K562 (cell line): ENCODE results near the gene PRSS1. TPM values are rescaled to one million over a fixed set of nuclear protein-coding genes. Genes with fewer than 3 reads are reported as not detected.

Source experiments
- ATAC-seq: fragments of 200-7000 bp; cut with Tn5 transposase; 3 replicates; pipeline ENCODE4 v1.9.1; 2020; ENCODE audit warnings: moderate library complexity
- BruUV-seq: library from RNA; stranded (reverse); fragments of 400-500 nt; replicated peaks from 2 replicates; lab custom pipeline; 2021; lab: Mats Ljungman, UMichigan
- CTCF ChIA-PET: fragments of 300-600 bp; formaldehyde crosslinking; extraction: SDS; loops from one replicate; lab custom pipeline; 2021; ENCODE audit warnings: low intra/inter-chr PET ratio; lab: Yijun Ruan, JAX
- POLR2A ChIA-PET: fragments of 300-600, 350-650 bp; sonication (Branson Sonifier 250); formaldehyde crosslinking; extraction: SDS; loops from one replicate; lab custom pipeline; 2021; ENCODE audit warnings: antibody characterized with exemption, inconsistent platforms; lab: Yijun Ruan, JAX
- DNase-seq, 4 experiments: peaks; one replicate each; pipeline versions ENCODE4 v3.0.0 to v3.0.0-alpha.2; 2011 to 2018; ENCODE audit warnings: low spot score in 3 of 4, mixed read lengths in 3 of 4; ENCODE audit errors: extremely low read depth in 1 of 4
- FAIRE-seq: peaks from 2 replicates; lab custom pipeline; 2011; peaks lifted over from hg19 to GRCh38; lab: Jason Lieb, UNC
- H2AFZ ChIP-seq: 2 replicates; pipeline ENCODE4 v1.6.0; 2011; ENCODE audit warnings: low read depth, low read length, control low read depth, inconsistent platforms
- H3K27ac ChIP-seq: fragments of 200-600 bp; 3 replicates; pipeline ENCODE4 v1.8.0; 2011; ENCODE audit warnings: low read depth, mild to moderate bottlenecking, control low read depth, inconsistent platforms, low read length, moderate library complexity, mixed read lengths; ENCODE audit errors: extremely low read depth
- H3K27me3 ChIP-seq, 2 experiments: fragments of 300-600 bp in 1 of 2; 2 replicates in 1 of 2; 3 replicates in 1 of 2; pipeline versions ENCODE4 v1.6.0 to v1.8.0; 2011; ENCODE audit warnings: inconsistent platforms in 2 of 2, low read length in 2 of 2, mild to moderate bottlenecking in 1 of 2, mixed read lengths in 1 of 2, moderate library complexity in 1 of 2; ENCODE audit not compliant: control insufficient read depth in 2 of 2, insufficient read depth in 2 of 2
- H3K36me3 ChIP-seq: fragments of 300-600 bp; 3 replicates; pipeline ENCODE4 v1.8.0; 2011; ENCODE audit warnings: mild to moderate bottlenecking, low read length, inconsistent platforms; ENCODE audit not compliant: control insufficient read depth, insufficient read depth
- H3K4me1 ChIP-seq, 2 experiments: fragments of 200-600 bp in 1 of 2; replicated peaks in 1 of 2; 2 replicates in 1 of 2; 3 replicates in 1 of 2; pipeline versions ENCODE4 v1.5.1 to v1.8.0; 2011; ENCODE audit warnings: inconsistent platforms in 2 of 2, low read length in 2 of 2, mild to moderate bottlenecking in 1 of 2, mixed read lengths in 1 of 2, moderate library complexity in 1 of 2; ENCODE audit not compliant: control insufficient read depth in 2 of 2, insufficient read depth in 2 of 2
- H3K4me2 ChIP-seq: 2 replicates; pipeline ENCODE4 v1.6.1; 2011; ENCODE audit warnings: low read length, control low read depth, inconsistent platforms, mixed read lengths; ENCODE audit not compliant: insufficient read depth
- H3K4me3 ChIP-seq: fragments of 200-600 bp; sonication (generic), shearing (Covaris generic); 2 replicates; pipeline ENCODE4 v1.5.1; 2016; ENCODE audit warnings: control low read depth, inconsistent platforms
- H3K79me2 ChIP-seq: fragments of 200-600 bp; 3 replicates; pipeline ENCODE4 v1.8.0; 2011; ENCODE audit warnings: low read length, inconsistent platforms; ENCODE audit not compliant: control insufficient read depth, insufficient read depth
- H3K9ac ChIP-seq, 2 experiments: 2 replicates each; pipeline versions ENCODE4 v1.6.0 to v1.6.1; 2011; ENCODE audit warnings: low read depth in 2 of 2, low read length in 2 of 2, control low read depth in 1 of 2, inconsistent platforms in 1 of 2, mild to moderate bottlenecking in 1 of 2, mixed read lengths in 1 of 2; ENCODE audit not compliant: insufficient read depth in 1 of 2
- H3K9me1 ChIP-seq: one replicate; pipeline ENCODE4 v1.6.0; 2011; ENCODE audit warnings: inconsistent platforms, mild to moderate bottlenecking, low read length, moderate library complexity; ENCODE audit not compliant: control insufficient read depth, insufficient read depth
- H3K9me3 ChIP-seq: replicated peaks from 2 replicates; pipeline ENCODE4 v1.5.1; 2011; ENCODE audit warnings: low read depth, low read length, inconsistent platforms; ENCODE audit not compliant: control insufficient read depth, insufficient read depth
- H4K20me1 ChIP-seq: replicated peaks from 2 replicates; pipeline ENCODE4 v1.6.1; 2011; ENCODE audit warnings: low read length, inconsistent platforms, mixed read lengths; ENCODE audit not compliant: control insufficient read depth, insufficient read depth
- CBFA2T2 ChIP-seq: fragments of 450-650 bp; conservative IDR thresholded peaks from 2 replicates; pipeline ENCODE4 v1.6.1; 2017; ENCODE audit warnings: mild to moderate bottlenecking
- DMBX1 ChIP-seq: fragments of 250-450 bp; sonication (Bioruptor Pico); IDR thresholded peaks from 2 replicates; pipeline ENCODE4 v1.8.0; 2022; ENCODE audit warnings: inconsistent platforms, mild to moderate bottlenecking, moderate library complexity, borderline replicate concordance
- HCFC1 ChIP-seq: IDR thresholded peaks from 2 replicates; pipeline ENCODE4 v1.6.1; 2012; ENCODE audit warnings: low read depth, low read length, improper control_type of control experiment
- KLF16 ChIP-seq: IDR thresholded peaks from 2 replicates; pipeline ENCODE4 v1.6.1; 2016; ENCODE audit warnings: antibody characterized with exemption
- MCM2 ChIP-seq: fragments of 450-650 bp; IDR thresholded peaks from 2 replicates; pipeline ENCODE4 v1.6.1; 2017; ENCODE audit warnings: low read depth, mild to moderate bottlenecking
- MCM5 ChIP-seq: fragments of 450-650 bp; IDR thresholded peaks from 2 replicates; pipeline ENCODE4 v1.6.1; 2016; ENCODE audit warnings: low read depth
- NR2F6 ChIP-seq: fragments of 450-650 bp; formaldehyde crosslinking; IDR thresholded peaks from 2 replicates; pipeline ENCODE4 v1.4.0; 2020; ENCODE audit warnings: mild to moderate bottlenecking
- OTX1 ChIP-seq: fragments of 450-650 bp; formaldehyde crosslinking; IDR thresholded peaks from 2 replicates; pipeline ENCODE4 v1.4.0; 2022; ENCODE audit warnings: mild to moderate bottlenecking
- TAF9B ChIP-seq: fragments of 450-650 bp; IDR thresholded peaks from 2 replicates; pipeline ENCODE4 v1.6.1; 2018; ENCODE audit warnings: mild to moderate bottlenecking; ENCODE audit not compliant: partially characterized antibody
- TCF7L2 ChIP-seq: fragments of 150-350 bp; IDR thresholded peaks from 2 replicates; pipeline ENCODE4 v1.6.1; 2016; ENCODE audit warnings: low read depth, mild to moderate bottlenecking, low read length, moderate library complexity
- ZFP36 ChIP-seq: fragments of 150-350 bp; IDR thresholded peaks from 2 replicates; pipeline ENCODE4 v1.6.1; 2018; ENCODE audit warnings: low read length, low read depth; ENCODE audit not compliant: partially characterized antibody
- ZNF239 ChIP-seq: fragments of 250-450 bp; sonication (Bioruptor Pico); IDR thresholded peaks from 2 replicates; pipeline ENCODE4 v1.4.0; 2020; ENCODE audit warnings: mild to moderate bottlenecking
- ZZZ3 ChIP-seq: fragments of 450-650 bp; IDR thresholded peaks from 2 replicates; pipeline ENCODE4 v1.6.1; 2016; ENCODE audit warnings: antibody characterized with exemption, mild to moderate bottlenecking, moderate library complexity
- WGBS: fragments of 100-300 bp; shearing (Covaris generic); methylation state at CpG from one replicate; pipeline ENCODE4 v1.1.6; 2016; ENCODE audit warnings: low coverage, mixed read lengths; ENCODE audit not compliant: insufficient coverage; ENCODE audit errors: missing lambda C conversion rate; 5-methylcytosine and 5-hydroxymethylcytosine counted together
- in situ Hi-C: fragments of 300-500 bp; cut with MboI; formaldehyde crosslinking; loops from 4 replicates; pipeline ENCODE4 v1.15.0; 2018; ENCODE audit warnings: inconsistent platforms, mixed read lengths
- intact Hi-C: fragments of 100-400 bp; cut with micrococcal nuclease; formaldehyde crosslinking; loops from 2 replicates; pipeline ENCODE4 v1.14.2; 2022
- polyA plus RNA-seq, 8 experiments: library from polyadenylated mRNA; depleted of rRNA in 4 of 8; stranded (reverse) in 5 of 8; unstranded in 3 of 8; fragments of >200 nt; fragmentation: Nextera tagmentation in 2 of 8; fragmentation: Illumina TruSeq in 1 of 8; extraction: Ambion mirVana in 2 of 8; extraction: Trizol in 1 of 8; gene quantifications; 2 replicates each; pipeline versions ENCODE4 v1.2.1 to v1.2.3, GENCODE V29; 2011 to 2014; ENCODE audit warnings: inconsistent platforms in 1 of 8, missing spikeins in 1 of 8
- total RNA-seq, 7 experiments: library from RNA; depleted of rRNA in 6 of 7; stranded (reverse); fragments of >200 nt in 6 of 7; fragmentation: Illumina TruSeq in 2 of 7; extraction: Trizol in 2 of 7; gene quantifications; 2 replicates each; pipeline versions ENCODE4 v1.2.1 to v1.2.3, GENCODE V29; 2011 to 2021; ENCODE audit warnings: low replicate concordance in 1 of 7
- TF ChIP-seq, protein P1 (sequence below), 2 experiments: fragments of 450-650 bp in 1 of 2; sonication (generic) in 1 of 2; formaldehyde crosslinking; conservative IDR thresholded peaks; 2 replicates each; pipeline versions ENCODE4 v1.4.0 to v1.8.1; 2020 to 2022; ENCODE audit warnings: mild to moderate bottlenecking in 1 of 2, missing genetic modification reagents in 1 of 2
- TF ChIP-seq, protein P2 (sequence below): fragments of 200-400 bp; formaldehyde crosslinking; IDR thresholded peaks from 2 replicates; pipeline ENCODE4 v1.6.1; 2017; ENCODE audit warnings: mild to moderate bottlenecking, low read depth, low read length, moderate library complexity

PRSS1 gene
- total and polyA plus RNA-seq, 9 of the 15 experiments (the other 6 are each of a cell fraction or from before 2014, with no cell fraction given) = 0.07 to 6.6 (median 0.20) TPM; not detected in 6

DNA sequence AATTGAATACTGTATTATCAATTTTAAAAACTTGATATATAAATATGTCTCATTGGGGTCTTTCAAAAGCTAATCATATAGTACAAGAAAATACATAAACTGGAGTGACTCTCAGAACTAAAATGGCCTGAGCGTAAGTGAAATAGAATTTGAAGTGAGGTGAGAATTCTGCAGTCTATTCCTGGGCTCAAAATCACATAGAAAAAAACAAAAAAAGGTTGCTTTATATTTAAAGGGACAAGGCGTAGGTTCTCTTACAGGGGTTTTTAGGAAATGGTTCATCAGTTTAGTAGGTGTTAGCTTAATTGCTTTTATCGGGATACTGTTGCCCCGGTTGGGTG, 36.7 kb upstream of the PRSS1 start:
- BruUV-seq = no TSS peak
- ChIA-PET CTCF (interaction anchor here (0.6 to 1.1 kb wide), 3 partner anchors 71 to 1362 kb away, joined by 3 to 8 read pairs (median 3); no protein-coding TSS in a partner anchor), POLR2A (no interaction called here)
- no peak for DNase-seq
- no peaks in the 10 kb centered on the region for H3K79me2 ChIP-seq
- no peak overlapping the region for H3K4me3 ChIP-seq
- H3K36me3 ChIP-seq = no peaks in the 10 kb centered on the region
- H3K4me1 ChIP-seq = peaks cover 0 to 8% of the 10 kb centered on the region in 2 experiments; a peak in 2 of 5 replicates
- H3K27ac ChIP-seq = no peak overlapping the region
- H2AFZ ChIP-seq = no peak overlapping the region
- FAIRE-seq = no peak
- H3K27me3 ChIP-seq = no peaks in the 10 kb centered on the region
- intact Hi-C loops (loop anchor here (1.0 kb wide), 1 partner anchor 71 kb away; no protein-coding TSS in a partner anchor), in situ Hi-C loops (no loop called here)
- no peaks in the 10 kb centered on the region for H4K20me1 ChIP-seq
- ATAC-seq = no peak
- WGBS = 48% methylated on average over 4 of the region's 4 CpGs
- no peaks in the 10 kb centered on the region for H3K9me1 ChIP-seq
- no peak overlapping the region for H3K9ac ChIP-seq
- H3K9me3 ChIP-seq = no peaks in the 10 kb centered on the region
- no peak overlapping the region for H3K4me2 ChIP-seq
- TF ChIP-seq OTX1 (CRISPR knock-in tag) (no peak), KLF16 (no peak), CBFA2T2 (no peak), TAF9B (no peak), HCFC1 (no peak), DMBX1 (no peak), NR2F6 (CRISPR knock-in tag) (no peak), ZFP36 (no peak), MCM5 (no peak), MCM2 (no peak), ZNF239 (CRISPR knock-in tag) (no peak), ZZZ3 (no peak), TCF7L2 (no peak)
- TF ChIP-seq, protein P1, sequence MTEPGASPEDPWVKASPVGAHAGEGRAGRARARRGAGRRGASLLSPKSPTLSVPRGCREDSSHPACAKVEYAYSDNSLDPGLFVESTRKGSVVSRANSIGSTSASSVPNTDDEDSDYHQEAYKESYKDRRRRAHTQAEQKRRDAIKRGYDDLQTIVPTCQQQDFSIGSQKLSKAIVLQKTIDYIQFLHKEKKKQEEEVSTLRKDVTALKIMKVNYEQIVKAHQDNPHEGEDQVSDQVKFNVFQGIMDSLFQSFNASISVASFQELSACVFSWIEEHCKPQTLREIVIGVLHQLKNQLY (CRISPR knock-in tag; conservative IDR thresholded peaks at IDR 0.05) = no peak
- TF ChIP-seq, protein P2, sequence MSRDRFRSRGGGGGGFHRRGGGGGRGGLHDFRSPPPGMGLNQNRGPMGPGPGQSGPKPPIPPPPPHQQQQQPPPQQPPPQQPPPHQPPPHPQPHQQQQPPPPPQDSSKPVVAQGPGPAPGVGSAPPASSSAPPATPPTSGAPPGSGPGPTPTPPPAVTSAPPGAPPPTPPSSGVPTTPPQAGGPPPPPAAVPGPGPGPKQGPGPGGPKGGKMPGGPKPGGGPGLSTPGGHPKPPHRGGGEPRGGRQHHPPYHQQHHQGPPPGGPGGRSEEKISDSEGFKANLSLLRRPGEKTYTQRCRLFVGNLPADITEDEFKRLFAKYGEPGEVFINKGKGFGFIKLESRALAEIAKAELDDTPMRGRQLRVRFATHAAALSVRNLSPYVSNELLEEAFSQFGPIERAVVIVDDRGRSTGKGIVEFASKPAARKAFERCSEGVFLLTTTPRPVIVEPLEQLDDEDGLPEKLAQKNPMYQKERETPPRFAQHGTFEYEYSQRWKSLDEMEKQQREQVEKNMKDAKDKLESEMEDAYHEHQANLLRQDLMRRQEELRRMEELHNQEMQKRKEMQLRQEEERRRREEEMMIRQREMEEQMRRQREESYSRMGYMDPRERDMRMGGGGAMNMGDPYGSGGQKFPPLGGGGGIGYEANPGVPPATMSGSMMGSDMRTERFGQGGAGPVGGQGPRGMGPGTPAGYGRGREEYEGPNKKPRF = no peak
